Transverse colon (tissue), 4 donors: ENCODE measurements around the gene TPO. TPM values are rescaled to one million over a fixed set of nuclear protein-coding genes. Genes with fewer than 3 reads are reported as not detected.

Experiments used
- DNase-seq: peaks from one replicate; pipeline ENCODE4 v3.0.0-alpha.2; 2019
- H3K27ac ChIP-seq, 4 donors: fragments of 200-600 bp; sonication (generic); 2 replicates each; pipeline ENCODE4 v1.5.1; 2016 to 2018; ENCODE audit warnings: inconsistent platforms in 4 of 4
- H3K27me3 ChIP-seq: fragments of 200-600 bp; sonication (generic); 2 replicates; pipeline ENCODE4 v1.5.1; 2017; ENCODE audit warnings: inconsistent platforms
- H3K36me3 ChIP-seq, 4 donors: fragments of 200-600 bp; sonication (generic); 2 replicates each; pipeline ENCODE4 v1.5.1; 2017 to 2019; ENCODE audit warnings: inconsistent platforms in 4 of 4
- H3K4me1 ChIP-seq, 4 donors: fragments of 200-600 bp; sonication (generic); 2 replicates each; pipeline ENCODE4 v1.5.1; 2017 to 2020; ENCODE audit warnings: inconsistent platforms in 4 of 4
- H3K4me3 ChIP-seq, 4 donors: fragments of 200-600 bp; sonication (generic); 1 replicate in 1 of 4; 2 replicates in 3 of 4; pipeline versions ENCODE4 v1.5.1 to v1.6.1; 2017 to 2019; ENCODE audit warnings: inconsistent platforms in 4 of 4
- H3K9me3 ChIP-seq, 2 donors: fragments of 200-600 bp; sonication (generic); 2 replicates each; pipeline ENCODE4 v1.5.1; 2017 to 2019; ENCODE audit warnings: inconsistent platforms in 2 of 2
- CTCF ChIP-seq, 5 experiments: fragments of 200-600 bp in 3 of 5; fragments of 450-650 bp in 2 of 5; sonication (generic) in 3 of 5; IDR thresholded peaks; 1 replicate in 2 of 5; 2 replicates in 3 of 5; pipeline ENCODE4 v1.5.1; 2016 to 2017; ENCODE audit warnings: antibody characterized with exemption in 5 of 5, inconsistent platforms in 3 of 5, mild to moderate bottlenecking in 2 of 5, moderate library complexity in 1 of 5
- EP300 ChIP-seq: sonication (generic); formaldehyde crosslinking; IDR thresholded peaks from one replicate; pipeline ENCODE4 v1.6.1; 2017; ENCODE audit warnings: antibody characterized with exemption, low read depth
- POLR2A ChIP-seq: fragments of 450-650 bp; IDR thresholded peaks from one replicate; pipeline ENCODE4 v1.6.1; 2016; ENCODE audit warnings: antibody characterized with exemption, mild to moderate bottlenecking, moderate library complexity
- POLR2AphosphoS5 ChIP-seq, 3 donors: sonication (generic); formaldehyde crosslinking; IDR thresholded peaks; one replicate each; pipeline ENCODE4 v1.6.1; 2016; ENCODE audit warnings: antibody characterized with exemption in 3 of 3
- WGBS, 2 donors: methylation state at CpG; one replicate each; pipeline ENCODE4 v1.1.5; 2018; ENCODE audit warnings: low coverage in 1 of 2; 5-methylcytosine and 5-hydroxymethylcytosine counted together
- in situ Hi-C, 4 donors: fragments of 200-750 bp; cut with MboI; loops; one replicate each; pipeline versions ENCODE4 v1.15.0 to v1.15.1; 2017; ENCODE audit warnings: low sequenced_read_pairs in 3 of 4, low pct_ligation_motif_present in 1 of 4, low pct_unique_long_range_greater_than_20kb in 1 of 4
- intact Hi-C: fragments of 100-400 bp; cut with DNase I; formaldehyde crosslinking; loops from one replicate; pipeline ENCODE4 v1.15.1; 2023; ENCODE audit warnings: low total_unique reads
- total RNA-seq, 4 donors: library from RNA; depleted of rRNA; stranded (reverse); fragments of >200 nt; gene quantifications; one replicate each; pipeline ENCODE4 v1.1.0, GENCODE V29; 2016

TPO gene
- total RNA-seq, 4 donors from 2014 or later: 1.4 to 5.8 (median 3.8) TPM

- in situ Hi-C loops: no loop called here
Observed at GRCh38 chr2:1418566-1418965, 5.3 kb downstream of the TPO start.

GRCh38 chr2:1420746-1421480 is 7.7 kb downstream of the TPO start:
- H3K27me3 ChIP-seq: no peaks in the 10 kb centered on the region
- H3K27ac ChIP-seq: no peak overlapping the region
- no peaks in the 10 kb centered on the region for H3K9me3 ChIP-seq
- no peak overlapping the region for H3K4me3 ChIP-seq
- intact Hi-C loops: no loop called here
- H3K36me3 ChIP-seq: no peaks in the 10 kb centered on the region
- TF ChIP-seq EP300 (no peak), POLR2A (no peak), POLR2AphosphoS5 (IDR thresholded peaks at IDR 0.05) (no peak), CTCF (IDR thresholded peaks at IDR 0.05) (no peak)
- H3K4me1 ChIP-seq: no peaks in the 10 kb centered on the region
- in situ Hi-C loops: no loop called here
- no peak for DNase-seq
- WGBS, 2 donors: 69 to 77% methylated on average over 17 to 23 of the region's 23 CpGs

More at GRCh38 chr2:1418566-1418965, 5.3 kb downstream of the TPO start:
- no peaks in the 10 kb centered on the region for H3K27me3 ChIP-seq
- no peak for DNase-seq
- 64 to 70% methylated on average over 3 of the region's 3 CpGs for WGBS, 2 donors
- no peak for TF ChIP-seq POLR2AphosphoS5 (IDR thresholded peaks at IDR 0.05)
- intact Hi-C loops: no loop called here
- H3K27ac ChIP-seq: no peak overlapping the region
- no peaks in the 10 kb centered on the region for H3K4me1 ChIP-seq
- H3K4me3 ChIP-seq: no peak overlapping the region
- H3K36me3 ChIP-seq: no peaks in the 10 kb centered on the region
- H3K9me3 ChIP-seq: no peaks in the 10 kb centered on the region

GRCh38 chr2:1421731-1422130 is 8.5 kb downstream of the TPO start:
- Histone ChIP-seq H3K36me3 (no peaks in the 10 kb centered on the region), H3K27me3 (no peaks in the 10 kb centered on the region), H3K4me1 (no peaks in the 10 kb centered on the region), H3K9me3 (no peaks in the 10 kb centered on the region), H3K4me3 (no peak overlapping the region), H3K27ac (no peak overlapping the region)
- no peak for DNase-seq
- in situ Hi-C loops (no loop called here), intact Hi-C loops (no loop called here)
- TF ChIP-seq POLR2AphosphoS5 (IDR thresholded peaks at IDR 0.05) (no peak), EP300 (no peak), CTCF (IDR thresholded peaks at IDR 0.05) (no peak), POLR2A (no peak)
- WGBS, 2 donors: 78 to 94% methylated on average over 6 to 13 of the region's 14 CpGs

GRCh38 chr2:1422131-1422530 is 8.9 kb downstream of the TPO start:
- H3K27ac ChIP-seq: no peak overlapping the region
- in situ Hi-C loops: no loop called here

More at GRCh38 chr2:1422131-1422530, 8.9 kb downstream of the TPO start:
- no peak overlapping the region for H3K4me3 ChIP-seq
- no peaks in the 10 kb centered on the region for H3K27me3 ChIP-seq
- no peaks in the 10 kb centered on the region for H3K4me1 ChIP-seq
- no peaks in the 10 kb centered on the region for H3K9me3 ChIP-seq
- no peaks in the 10 kb centered on the region for H3K36me3 ChIP-seq
- 71 to 91% methylated on average over 2 to 22 of the region's 22 CpGs for WGBS, 2 donors
- intact Hi-C loops: no loop called here
- TF ChIP-seq EP300 (no peak), POLR2A (no peak), POLR2AphosphoS5 (IDR thresholded peaks at IDR 0.05) (no peak), CTCF (IDR thresholded peaks at IDR 0.05) (no peak)
- no peak for DNase-seq
